Inferior parietal cortex (tissue), 1 donor: ENCODE measurements around the gene PPIF.
A peak's percentile ranks its signal among the peaks of the same experiment; 100 is the strongest.

ENCODE experiments used
- DNase-seq: peaks from one replicate; pipeline ENCODE4 v3.0.0-alpha.2; 2016; ENCODE audit errors: extremely low spot score

The PPIF gene

DNA sequence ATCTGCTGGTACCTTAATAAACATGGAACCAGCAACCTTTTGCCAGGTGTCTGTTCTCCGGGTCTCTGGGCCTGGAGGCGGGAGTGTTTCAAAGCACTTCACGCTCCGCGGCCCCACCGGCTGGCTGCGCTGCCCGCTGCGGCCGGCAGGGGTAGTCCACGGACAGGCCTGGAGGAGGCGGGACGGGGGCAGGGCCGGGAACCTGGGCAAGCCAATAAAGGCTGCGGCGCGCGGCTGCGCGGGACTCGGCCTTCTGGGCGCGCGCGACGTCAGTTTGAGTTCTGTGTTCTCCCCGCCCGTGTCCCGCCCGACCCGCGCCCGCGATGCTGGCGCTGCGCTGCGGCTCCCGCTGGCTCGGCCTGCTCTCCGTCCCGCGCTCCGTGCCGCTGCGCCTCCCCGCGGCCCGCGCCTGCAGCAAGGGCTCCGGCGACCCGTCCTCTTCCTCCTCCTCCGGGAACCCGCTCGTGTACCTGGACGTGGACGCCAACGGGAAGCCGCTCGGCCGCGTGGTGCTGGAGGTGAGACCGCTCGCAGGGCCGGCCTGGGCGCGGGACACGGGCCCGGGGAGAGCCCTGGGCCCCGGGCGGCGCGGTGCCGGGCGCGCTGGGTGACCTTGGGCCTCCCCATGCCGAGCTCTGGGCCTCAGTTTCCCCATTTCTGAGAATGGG lies at the start of gene PPIF:
Gene PPIF, plus strand, starts transcription at position 244 of the 668 bp plus-strand sequence. Its CDS starts 80 bp downstream, at position 324.
- DNase-seq, result peak; percentile 91

DNA sequence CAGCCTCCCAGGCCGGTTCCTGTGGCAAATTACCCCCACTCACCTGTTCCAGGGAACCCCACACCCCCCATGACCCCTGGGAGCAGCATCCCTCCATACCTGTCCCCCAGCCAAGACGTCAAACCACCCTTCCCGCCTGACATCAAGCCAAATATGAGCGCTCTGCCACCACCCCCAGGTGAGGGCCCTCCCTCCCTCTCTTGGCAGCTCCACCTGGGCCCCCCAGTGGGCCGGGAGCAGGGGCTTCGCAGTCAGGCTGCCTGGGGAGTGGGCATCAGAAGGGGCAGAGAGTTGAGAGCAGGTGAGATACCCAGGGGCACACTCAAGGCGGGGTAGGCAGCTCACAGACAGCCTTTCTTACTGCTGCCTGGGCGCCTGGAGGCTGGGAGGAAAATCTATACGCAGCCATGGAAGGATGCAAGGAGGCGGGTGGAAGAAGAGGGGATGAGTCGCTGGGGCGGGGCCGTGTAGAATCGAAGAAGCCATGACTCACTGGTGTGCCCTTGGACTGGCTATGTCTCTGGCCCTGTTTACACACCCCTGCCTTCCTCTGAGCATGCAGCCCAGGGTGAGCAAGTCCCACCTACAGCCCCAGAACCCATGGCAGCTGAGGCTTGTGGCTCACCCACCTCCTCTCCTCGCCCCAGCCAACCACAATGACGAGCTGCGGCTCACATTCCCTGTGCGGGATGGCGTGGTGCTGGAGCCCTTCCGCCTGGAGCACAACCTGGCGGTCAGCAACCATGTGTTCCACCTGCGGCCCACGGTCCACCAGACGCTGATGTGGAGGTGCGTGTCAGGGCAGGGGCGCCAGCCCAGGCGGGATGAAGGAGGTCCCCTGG lies 48.6 kb upstream of the PPIF start:
- DNase-seq, result no peak

DNA sequence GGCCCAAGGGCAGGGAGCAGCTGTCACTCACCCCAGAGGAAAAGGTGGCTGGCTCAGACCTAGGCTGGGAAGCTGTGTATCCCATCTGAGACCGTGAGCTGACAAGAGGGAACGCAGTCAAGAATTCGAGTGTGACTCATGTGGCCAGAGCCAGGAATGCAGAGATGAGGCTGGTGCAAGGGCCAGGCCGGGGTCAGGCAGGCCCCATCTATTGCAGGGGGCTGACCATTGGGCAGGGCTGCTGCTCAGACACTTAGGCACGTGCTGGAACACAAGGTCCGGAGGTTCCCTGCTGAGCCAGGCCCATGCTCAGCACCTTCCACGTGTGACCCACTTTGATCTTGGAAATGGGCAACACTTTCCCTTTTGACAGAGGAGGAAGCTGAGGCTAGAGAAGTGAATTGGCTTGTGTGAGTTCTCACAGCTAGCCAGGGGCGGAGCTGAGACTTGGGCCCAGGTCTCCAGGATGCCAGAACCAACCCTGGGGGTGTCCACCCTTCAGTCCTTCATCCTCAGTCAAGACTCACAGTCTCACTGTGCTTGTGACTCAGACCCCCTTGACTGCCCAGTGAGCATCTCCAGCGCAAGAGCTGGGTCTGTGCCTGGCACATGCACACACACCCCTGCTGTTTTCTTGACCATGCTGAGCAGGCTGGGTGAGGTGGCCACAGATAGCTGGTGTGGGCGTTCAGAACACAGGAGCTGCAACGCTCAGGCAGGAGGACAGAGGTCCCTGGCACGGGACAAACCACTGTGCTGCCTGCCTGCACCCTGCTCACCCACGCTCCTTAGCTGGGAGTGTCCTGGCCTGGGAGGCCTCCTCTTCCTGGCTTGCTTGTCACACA lies 47.6 kb upstream of the PPIF start:
- DNase-seq, result no peak

DNA sequence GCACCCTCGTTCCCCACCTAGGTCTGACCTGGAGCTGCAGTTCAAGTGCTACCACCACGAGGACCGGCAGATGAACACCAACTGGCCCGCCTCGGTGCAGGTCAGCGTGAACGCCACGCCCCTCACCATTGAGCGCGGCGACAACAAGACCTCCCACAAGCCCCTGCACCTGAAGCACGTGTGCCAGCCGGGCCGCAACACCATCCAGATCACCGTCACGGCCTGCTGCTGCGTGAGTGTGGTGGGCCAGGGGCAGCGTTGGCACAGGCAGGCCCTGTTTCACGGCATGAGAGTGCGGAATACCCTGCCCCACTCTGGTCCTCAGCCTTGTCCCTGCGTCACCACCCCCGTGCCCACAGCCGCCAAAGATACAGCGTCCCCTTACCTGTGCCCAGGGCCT lies 46.6 kb upstream of the PPIF start:
- no peak for DNase-seq

DNA sequence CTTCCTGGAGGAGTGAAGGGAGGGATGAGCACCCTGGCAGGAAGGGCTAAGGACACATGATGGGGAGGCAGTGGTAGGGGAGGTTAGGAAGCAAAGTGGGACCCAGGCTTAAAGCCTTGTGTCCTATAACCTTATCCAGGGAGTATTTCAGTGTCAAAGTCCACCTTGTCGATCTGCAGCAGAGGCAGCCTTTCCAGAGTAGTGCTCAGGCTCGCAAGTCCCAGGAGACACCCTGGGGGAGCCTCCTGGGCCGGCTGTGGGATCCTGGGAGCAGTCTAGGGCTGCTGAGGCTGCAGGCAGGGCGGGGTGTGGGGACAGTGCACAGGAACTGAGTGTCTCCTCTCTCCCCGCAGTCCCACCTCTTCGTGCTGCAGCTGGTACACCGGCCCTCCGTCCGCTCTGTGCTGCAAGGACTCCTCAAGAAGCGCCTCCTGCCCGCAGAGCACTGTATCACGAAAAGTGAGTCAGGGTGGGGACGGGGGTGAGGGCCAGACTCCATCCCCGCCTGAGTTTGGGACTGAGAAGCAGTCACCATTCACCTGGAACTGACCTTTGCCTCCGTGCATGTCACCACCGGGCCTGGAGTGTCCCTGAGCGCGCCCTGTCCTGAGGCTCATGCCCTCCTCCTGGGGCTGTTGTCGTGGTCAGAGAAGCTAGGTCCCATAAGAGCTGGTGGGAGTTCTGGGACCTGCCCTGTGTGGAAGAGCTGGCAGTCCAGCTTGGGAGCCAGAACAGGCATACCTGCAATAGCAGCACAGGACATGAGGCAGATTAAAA lies 45.3 kb upstream of the PPIF start:
- DNase-seq, result no peak

DNA sequence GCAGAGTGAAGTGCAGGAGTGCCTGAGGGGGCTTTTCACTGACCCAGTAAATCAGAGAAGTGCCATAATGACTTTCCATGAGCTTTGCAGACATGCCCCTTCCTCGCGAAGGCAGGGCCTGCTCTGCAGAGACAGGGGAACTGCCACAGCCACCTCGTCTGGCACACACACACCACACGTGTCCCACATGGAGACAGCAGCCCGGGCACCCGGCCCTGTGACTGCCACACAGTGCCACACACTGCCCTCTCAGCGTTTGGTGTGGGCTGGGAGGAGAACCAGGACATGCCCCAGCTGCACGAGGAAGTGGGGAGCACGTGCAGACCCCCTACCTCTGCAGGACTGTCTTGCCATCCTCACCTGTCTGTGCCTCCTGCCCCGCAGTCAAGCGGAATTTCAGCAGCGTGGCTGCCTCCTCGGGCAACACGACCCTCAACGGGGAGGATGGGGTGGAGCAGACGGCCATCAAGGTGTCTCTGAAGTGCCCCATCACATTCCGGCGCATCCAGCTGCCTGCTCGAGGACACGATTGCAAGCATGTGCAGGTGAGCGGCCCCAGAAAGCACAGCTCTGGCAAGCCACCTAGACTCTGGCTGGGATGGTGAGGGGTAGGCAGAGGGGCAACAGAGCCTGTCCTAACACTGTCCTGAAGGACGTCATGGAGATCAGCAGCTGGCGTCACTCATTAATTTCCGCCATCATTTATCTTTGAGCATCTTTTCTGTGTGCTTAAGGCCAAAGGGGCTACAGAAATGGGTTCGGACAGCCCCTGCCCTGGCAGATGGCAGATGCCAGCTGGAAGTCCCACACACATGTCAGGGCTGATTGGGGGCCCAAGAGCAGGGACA lies 43.4 kb upstream of the PPIF start:
- DNase-seq, result no peak

DNA sequence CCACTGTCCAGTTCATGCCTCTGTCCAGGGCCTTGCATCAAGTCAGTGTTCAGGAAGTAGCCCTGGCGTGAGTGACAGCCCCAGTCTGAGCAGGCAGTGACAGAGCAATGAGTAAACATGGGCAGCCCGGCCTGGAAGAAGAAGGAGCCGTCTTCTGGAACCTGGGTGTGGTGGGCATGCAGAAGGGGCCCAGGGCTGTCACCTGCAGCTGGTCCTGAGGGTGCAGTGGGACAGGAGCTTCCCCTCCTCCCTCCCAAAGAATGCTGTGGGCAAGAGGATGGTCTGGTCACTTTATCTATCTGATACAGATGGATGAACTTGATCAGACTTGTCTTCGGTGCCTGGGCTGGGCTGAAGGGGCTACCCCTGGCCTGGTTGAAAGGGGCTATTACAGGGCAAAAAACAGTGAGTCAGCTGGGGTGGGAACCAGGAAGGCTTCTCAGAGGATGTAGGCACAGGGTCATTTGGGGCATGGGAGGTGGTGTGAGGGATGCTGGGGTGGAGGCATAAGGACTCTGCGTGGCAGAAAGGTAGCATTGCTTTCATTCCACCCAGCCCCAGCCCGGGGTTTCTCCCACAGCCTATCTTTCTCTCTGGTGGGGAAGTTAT lies 42.7 kb upstream of the PPIF start:
- no peak for DNase-seq

DNA sequence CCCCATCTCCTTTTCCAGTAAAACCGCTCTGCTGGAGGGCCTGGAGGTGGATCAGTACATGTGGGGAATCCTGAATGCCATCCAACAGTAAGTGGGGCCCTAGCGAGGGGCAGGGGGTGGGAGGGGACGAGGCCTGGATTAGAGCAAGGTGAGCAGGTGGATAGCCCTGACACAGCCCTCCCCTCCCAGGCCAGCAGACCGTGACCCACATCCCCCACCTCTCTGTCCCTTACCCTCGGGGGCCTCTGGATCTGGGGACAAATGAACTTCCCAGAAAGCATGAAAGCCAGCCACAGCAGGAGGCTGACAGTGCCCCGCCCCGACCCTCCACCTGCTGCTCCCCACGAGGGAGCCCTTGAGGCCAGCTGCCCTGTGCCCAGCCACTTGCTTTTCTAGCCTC lies 41.8 kb upstream of the PPIF start:
- DNase-seq, result no peak

DNA sequence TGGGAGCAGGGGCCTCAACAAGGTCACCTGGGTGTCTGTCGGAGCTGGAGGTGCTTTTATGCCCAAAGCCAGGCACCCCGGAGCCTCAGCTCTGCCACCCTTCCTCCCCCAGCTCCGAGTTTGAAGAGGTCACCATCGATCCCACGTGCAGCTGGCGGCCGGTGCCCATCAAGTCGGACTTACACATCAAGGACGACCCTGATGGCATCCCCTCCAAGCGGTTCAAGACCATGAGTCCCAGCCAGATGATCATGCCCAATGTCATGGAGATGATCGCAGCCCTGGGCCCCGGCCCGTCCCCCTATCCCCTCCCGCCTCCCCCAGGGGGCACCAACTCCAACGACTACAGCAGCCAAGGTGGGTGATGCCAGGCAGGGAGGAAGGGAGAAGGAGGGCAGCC lies 41.3 kb upstream of the PPIF start:
- DNase-seq, result no peak

DNA sequence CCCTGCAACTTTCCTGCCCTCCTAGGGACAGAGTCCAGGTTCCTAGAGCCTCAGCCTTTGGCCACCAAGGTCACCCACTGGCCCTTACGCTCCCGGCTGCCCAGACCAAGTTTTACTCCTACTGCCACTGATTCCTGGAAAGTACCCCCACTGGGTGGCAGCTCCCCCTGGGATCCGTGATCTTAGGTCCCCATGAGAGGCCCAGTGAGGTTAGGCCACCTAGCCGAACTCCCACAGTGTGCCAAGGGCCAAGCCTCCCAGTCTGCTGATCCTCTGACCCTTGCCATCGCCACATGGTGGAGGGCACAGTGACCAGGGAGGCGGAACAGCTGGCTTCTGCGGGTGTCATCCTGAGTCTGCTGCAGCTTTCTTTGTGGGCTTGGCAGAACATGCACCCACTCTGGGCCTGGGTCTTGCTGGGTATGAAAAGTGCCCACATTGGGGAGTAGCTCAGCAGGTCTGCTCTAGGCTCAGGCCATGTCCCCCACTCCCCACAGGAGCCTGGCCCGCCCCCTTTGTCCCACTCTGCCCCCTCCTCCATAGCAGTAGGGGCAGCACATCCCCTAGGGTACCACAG lies 40.5 kb upstream of the PPIF start:
- no peak for DNase-seq

DNA sequence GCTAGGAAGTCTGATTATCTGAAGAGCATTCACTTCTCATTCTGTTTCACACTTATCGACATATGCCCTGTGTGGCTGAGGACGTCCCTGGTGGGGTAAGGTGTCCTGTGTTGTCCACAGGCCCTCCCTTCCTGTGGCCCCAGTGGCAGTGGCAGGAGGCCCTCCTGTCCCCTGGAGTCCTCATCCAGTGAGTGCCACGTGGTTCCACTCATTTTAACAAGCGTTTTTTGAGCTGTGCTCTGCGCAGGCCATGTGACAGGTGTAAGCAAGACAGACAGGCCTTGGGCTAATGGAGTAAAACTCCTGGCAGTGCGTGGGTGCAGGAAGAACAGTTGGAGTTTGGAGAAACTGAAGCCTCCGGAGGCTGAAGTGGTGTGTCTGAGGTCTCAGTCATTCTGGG lies 39.3 kb upstream of the PPIF start:
- no peak for DNase-seq

DNA sequence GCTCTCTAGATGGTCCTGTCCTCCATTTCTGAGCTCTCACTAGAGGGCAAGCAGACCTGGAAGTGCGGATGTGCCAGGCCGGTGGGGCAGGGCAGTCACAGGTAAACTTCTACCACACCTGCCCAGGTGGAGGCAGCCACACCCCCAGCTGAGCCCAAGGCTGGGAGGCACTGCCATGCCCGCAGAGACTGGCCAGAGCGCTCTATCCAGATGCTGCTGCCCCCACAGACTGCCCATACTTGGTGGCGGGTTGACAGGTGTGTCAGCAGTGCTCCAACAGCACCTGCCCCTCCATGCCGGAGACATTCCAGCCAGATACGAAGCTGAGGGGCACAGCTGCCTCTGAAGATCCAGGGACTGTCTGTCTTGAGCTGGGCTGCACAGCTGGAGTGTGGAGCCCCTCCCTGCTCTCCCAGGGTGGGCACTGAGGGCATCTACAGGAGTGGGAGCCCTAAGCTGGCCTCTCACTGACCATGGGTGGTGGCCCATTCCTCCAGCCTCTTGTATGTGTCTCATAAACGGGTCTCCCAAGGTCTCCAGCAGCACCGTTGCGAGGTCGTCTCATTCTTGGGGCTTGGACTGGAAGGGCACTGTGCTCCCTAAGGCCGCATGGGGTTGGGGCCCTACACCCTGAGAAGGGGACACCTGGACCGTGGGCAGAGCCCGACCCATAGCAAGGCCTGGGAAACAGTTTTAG lies 38.2 kb upstream of the PPIF start:
- DNase-seq, result no peak

DNA sequence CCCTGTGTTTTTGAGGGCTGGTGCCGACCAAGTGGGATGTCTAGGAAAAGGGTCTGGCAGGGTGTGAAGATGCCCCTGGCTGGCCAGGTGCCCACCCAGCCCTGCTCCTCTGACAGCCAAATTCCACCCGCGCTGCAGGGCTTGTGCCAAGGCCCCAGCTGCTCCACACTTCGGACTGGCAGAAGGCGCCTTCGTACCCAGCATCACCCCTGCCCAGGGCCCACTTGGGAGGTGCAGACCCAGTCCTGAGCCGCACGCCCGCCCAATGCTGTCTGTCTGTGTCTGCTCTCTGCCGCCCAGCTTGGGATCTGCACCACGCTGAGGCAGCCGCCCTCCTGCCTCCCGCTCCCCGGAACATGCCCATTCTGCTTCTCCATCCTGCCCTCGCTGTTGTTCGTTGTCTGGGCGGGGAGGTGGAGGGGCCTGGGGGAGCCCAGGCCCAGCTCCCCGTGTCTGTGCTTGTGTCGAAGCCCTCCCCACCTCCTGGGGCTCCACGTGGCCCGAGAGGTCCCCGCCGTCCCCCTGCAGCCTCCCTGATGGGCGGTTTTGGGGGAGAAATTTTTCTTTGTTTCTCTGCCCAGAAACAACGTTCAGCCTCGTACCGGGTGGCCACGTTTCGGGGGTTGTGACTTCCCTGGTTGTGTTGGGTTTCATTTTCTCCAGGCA lies 36.9 kb upstream of the PPIF start:
- no peak for DNase-seq

DNA sequence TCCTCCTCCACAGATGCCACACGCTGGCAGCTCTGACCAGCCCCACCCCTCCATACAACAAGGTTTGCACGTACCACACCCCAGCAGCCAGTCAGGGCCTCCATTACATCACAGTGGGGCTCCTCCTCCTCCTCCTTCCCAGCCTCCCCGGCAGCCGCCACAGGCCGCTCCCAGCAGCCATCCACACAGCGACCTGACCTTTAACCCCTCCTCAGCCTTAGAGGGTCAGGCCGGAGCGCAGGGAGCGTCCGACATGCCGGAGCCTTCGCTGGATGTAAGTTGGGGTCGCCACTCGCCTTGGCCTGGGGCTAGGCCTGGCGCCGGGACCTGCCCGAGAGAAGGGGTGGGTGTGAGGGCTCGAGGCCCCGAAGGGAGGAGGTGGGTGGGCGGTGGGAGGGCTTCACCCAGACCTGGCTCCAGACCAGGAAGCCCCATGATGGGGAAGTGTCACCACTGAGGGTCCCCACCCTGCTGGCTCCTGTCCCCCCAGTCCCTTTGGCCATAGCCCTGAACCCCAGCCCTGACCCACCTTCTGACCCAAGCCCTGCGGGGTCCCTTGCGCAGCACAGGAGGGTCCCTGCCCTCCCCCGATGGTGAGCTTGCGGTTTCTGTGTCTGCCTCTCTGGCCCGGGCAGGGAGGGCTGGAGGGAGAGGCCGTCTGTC lies 36.2 kb upstream of the PPIF start:
- DNase-seq, result no peak

DNA sequence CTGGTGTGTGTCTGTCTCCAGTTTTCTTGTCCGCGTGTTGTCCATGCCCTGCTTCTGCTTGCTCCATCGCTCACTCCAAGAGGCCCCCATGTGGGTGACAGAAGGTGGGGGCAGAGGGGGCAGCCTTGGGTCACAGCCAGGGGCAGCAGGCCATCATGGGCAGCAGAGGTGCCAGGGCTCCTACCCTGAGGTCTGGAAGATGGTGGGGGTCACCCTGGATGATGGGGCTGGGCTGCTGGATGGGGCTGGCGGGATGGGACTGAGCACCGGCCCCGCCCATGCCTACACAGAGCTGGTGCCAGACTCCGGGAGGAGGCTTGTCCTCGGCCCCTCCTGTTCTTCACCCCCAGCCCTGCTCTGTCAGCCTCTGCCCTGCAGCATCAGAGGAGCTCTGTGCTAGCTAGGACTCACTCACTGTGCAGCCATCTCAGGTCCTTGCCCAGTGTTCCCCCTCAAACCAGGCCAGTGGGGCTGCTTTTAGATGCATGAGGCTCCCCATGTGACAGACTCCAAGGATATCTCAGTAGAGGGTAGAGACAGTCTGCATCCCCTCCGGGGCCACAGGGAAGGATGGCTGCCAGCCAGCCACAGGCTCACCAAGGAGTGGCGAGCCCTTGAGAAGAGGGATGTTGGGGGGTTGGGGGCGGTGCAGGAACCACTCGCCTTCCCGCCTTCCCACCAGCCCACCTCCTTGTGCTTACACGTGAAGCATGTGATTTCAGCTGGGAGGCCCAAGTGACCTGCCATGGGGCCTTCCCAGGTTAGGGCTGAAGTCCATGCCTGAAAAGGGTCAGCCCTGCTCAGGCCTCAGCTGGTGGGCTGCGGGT lies 35.5 kb upstream of the PPIF start:
- DNase-seq, result no peak

DNA sequence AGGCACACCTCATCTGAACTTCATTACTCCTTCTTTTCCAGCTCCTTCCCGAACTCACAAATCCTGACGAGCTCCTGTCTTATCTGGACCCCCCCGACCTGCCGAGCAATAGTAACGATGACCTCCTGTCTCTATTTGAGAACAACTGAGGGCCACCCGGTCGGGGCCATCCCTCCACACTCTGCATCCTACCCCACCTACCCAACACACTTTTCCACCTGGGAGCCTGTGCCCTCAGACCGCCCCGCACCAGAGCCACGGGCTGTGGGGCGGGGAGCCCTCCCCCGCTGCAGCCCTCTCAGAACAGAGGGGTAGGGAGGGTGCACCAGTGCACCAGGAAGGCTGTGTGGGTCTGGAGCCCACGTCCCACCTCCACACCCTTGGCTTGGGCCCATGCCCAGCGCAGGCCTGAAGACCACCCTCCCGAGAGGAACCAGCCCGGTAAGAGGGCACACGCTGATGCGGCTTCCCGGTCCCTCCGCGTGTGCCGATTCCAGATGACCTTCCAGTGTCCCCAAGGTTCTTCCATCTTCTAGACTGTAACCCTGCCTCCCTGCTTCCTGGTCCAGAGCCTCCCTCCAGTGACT lies 34.6 kb upstream of the PPIF start:
- no peak for DNase-seq

DNA sequence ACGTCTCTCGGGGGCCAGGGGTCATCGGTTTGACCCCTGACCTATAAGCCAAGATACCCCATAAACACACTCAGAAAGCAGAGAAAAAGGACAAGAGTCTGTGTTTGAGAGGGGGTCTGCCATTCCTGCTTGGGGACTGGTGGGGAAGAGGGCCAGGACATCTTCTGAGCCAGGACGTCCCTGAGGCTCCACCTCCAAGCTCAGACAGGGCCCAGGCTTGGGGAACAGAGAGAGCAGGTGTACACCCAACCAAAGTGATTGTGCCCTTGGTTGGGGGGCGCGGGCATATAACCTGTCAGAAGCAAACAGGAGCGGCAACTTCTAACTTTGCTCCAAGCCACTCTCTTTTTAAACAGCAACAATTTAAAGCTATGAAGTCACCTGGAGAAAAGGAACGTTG lies 33.9 kb upstream of the PPIF start:
- no peak for DNase-seq
